ENCODE measurements around the gene ZNF668. TPM values are rescaled to one million over a fixed set of nuclear protein-coding genes. Genes with fewer than 3 reads are reported as not detected.
A peak's percentile ranks its signal among the peaks of the same experiment; 100 is the strongest.
"Not testable (repeated sequence)": the region's sequence is repeated elsewhere in the genome, so short reads cannot be mapped to it uniquely, and the experiment has no call there.

Gene ZNF668
- total RNA-seq, 2 donors from 2014 or later = 6.9 to 7.8 TPM

- Mint-ChIP-seq H3K27ac (no peak overlapping the region), H3K9me3 (no peaks in the 10 kb centered on the region), H3K36me3 (ENCODE audit: insufficient read depth in 2 of 2) (no peaks in the 10 kb centered on the region), H3K4me3 (peak overlapping the region; percentile 69 to 94), H3K4me1 (ENCODE audit: low read depth) (peaks cover 33% of the 10 kb centered on the region), H3K27me3 (ENCODE audit: low read depth) (no peaks in the 10 kb centered on the region)
- ATAC-seq (replicated peaks in 1 of 2) (no peak), DNase-seq (no peak)
Measured at GRCh38 chr16:31108794-31109558, 34.9 kb upstream of the ZNF668 start.

GRCh38 chr16:31108035-31108793, 34.2 kb upstream of the ZNF668 start, which contains the start of gene BCKDK:
Gene BCKDK (plus strand): TSS chr16:31108386. CDS start chr16:31109224, 838 bp downstream.
- peak; percentile 85 for ATAC-seq (replicated peaks in 1 of 2)
- Mint-ChIP-seq H3K4me3 (peak within 1 kb of the TSS; percentile 94 to 98), H3K4me1 (ENCODE audit: low read depth) (peaks cover 27% of the 10 kb centered on the region), H3K27ac (peak within 1 kb of the TSS; percentile 93), H3K36me3 (ENCODE audit: insufficient read depth in 2 of 2) (no peaks in the 10 kb centered on the region), H3K27me3 (ENCODE audit: low read depth) (no peaks in the 10 kb centered on the region), H3K9me3 (no peaks in the 10 kb centered on the region)
- DNase-seq = peak; percentile 80 to 85

GRCh38 chr16:31107465-31107867, 33.4 kb upstream of the ZNF668 start:
- peak; percentile 51 to 63 for DNase-seq
- peak; percentile 76 to 78 for ATAC-seq (replicated peaks in 1 of 2)
- H3K9me3 Mint-ChIP-seq = no peaks in the 10 kb centered on the region
- peak overlapping the region; percentile 94 to 98 for H3K4me3 Mint-ChIP-seq
- no peaks in the 10 kb centered on the region for H3K36me3 Mint-ChIP-seq (ENCODE audit: insufficient read depth in 2 of 2)
- H3K27ac Mint-ChIP-seq = peak overlapping the region; percentile 93
- H3K4me1 Mint-ChIP-seq (ENCODE audit: low read depth) = peaks cover 27% of the 10 kb centered on the region
- H3K27me3 Mint-ChIP-seq (ENCODE audit: low read depth) = no peaks in the 10 kb centered on the region

GRCh38 chr16:31106509-31107464, 32.7 kb upstream of the ZNF668 start:
- Mint-ChIP-seq H3K9me3 (no peaks in the 10 kb centered on the region), H3K27ac (no peak overlapping the region), H3K4me3 (peak overlapping the region; percentile 94 to 98), H3K27me3 (ENCODE audit: low read depth) (no peaks in the 10 kb centered on the region), H3K4me1 (ENCODE audit: low read depth) (peaks cover 27% of the 10 kb centered on the region), H3K36me3 (ENCODE audit: insufficient read depth in 2 of 2) (no peaks in the 10 kb centered on the region)
- no peak for ATAC-seq (replicated peaks in 1 of 2)
- no peak for DNase-seq

- peaks cover 27% of the 10 kb centered on the region for H3K4me1 Mint-ChIP-seq (ENCODE audit: low read depth)
- no peak overlapping the region for H3K27ac Mint-ChIP-seq
- ATAC-seq (replicated peaks in 1 of 2) (peak; percentile 58 to 61), DNase-seq (peak; percentile 88 to 92)
- H3K9me3 Mint-ChIP-seq = no peaks in the 10 kb centered on the region
- no peaks in the 10 kb centered on the region for H3K36me3 Mint-ChIP-seq (ENCODE audit: insufficient read depth in 2 of 2)
- peak overlapping the region; percentile 43 to 62 for H3K4me3 Mint-ChIP-seq
- H3K27me3 Mint-ChIP-seq (ENCODE audit: low read depth) = no peaks in the 10 kb centered on the region
Measured at GRCh38 chr16:31105677-31106213, 31.7 kb upstream of the ZNF668 start.

GRCh38 chr16:31100876-31101641, 27.0 kb upstream of the ZNF668 start:
- H3K36me3 Mint-ChIP-seq (ENCODE audit: insufficient read depth in 2 of 2); H3K9me3 Mint-ChIP-seq; H3K27ac Mint-ChIP-seq; H3K4me3 Mint-ChIP-seq; H3K27me3 Mint-ChIP-seq (ENCODE audit: low read depth); DNase-seq; ATAC-seq (replicated peaks in 1 of 2): not testable (repeated sequence)
- H3K4me1 Mint-ChIP-seq (ENCODE audit: low read depth) = peaks cover 11% of the 10 kb centered on the region

GRCh38 chr16:31099860-31100638, 26.0 kb upstream of the ZNF668 start:
- no peak for DNase-seq
- H3K27me3 Mint-ChIP-seq (ENCODE audit: low read depth) = no peaks in the 10 kb centered on the region
- no peaks in the 10 kb centered on the region for H3K36me3 Mint-ChIP-seq (ENCODE audit: insufficient read depth in 2 of 2)
- no peaks in the 10 kb centered on the region for H3K9me3 Mint-ChIP-seq
- no peak overlapping the region for H3K27ac Mint-ChIP-seq
- no peak overlapping the region for H3K4me3 Mint-ChIP-seq
- no peak for ATAC-seq (replicated peaks in 1 of 2)
- H3K4me1 Mint-ChIP-seq (ENCODE audit: low read depth) = peaks cover 15% of the 10 kb centered on the region

GRCh38 chr16:31094424-31095120, 20.5 kb upstream of the ZNF668 start, which contains the start of gene VKORC1:
Gene VKORC1 (minus strand): TSS chr16:31094797. CDS start chr16:31094729, 68 bp downstream.
- no peaks in the 10 kb centered on the region for H3K27me3 Mint-ChIP-seq (ENCODE audit: low read depth)
- H3K36me3 Mint-ChIP-seq (ENCODE audit: insufficient read depth in 2 of 2) = no peaks in the 10 kb centered on the region
- H3K9me3 Mint-ChIP-seq = no peaks in the 10 kb centered on the region
- ATAC-seq (replicated peaks in 1 of 2) (peak; percentile 94 to 95), DNase-seq (peak; percentile 85 to 89)
- peak within 1 kb of the TSS; percentile 80 for H3K27ac Mint-ChIP-seq
- H3K4me1 Mint-ChIP-seq (ENCODE audit: low read depth) = peaks cover 38% of the 10 kb centered on the region
- peak within 1 kb of the TSS; percentile 98 for H3K4me3 Mint-ChIP-seq

- ATAC-seq (replicated peaks in 1 of 2) (peak in 1 of 2 donors; percentile 3), DNase-seq (no peak)
- peak overlapping the region; percentile 98 for H3K4me3 Mint-ChIP-seq
- H3K27ac Mint-ChIP-seq = peak overlapping the region; percentile 80
- H3K27me3 Mint-ChIP-seq (ENCODE audit: low read depth) = no peaks in the 10 kb centered on the region
- H3K36me3 Mint-ChIP-seq (ENCODE audit: insufficient read depth in 2 of 2) = no peaks in the 10 kb centered on the region
- H3K4me1 Mint-ChIP-seq (ENCODE audit: low read depth) = peaks cover 38% of the 10 kb centered on the region
- H3K9me3 Mint-ChIP-seq = no peaks in the 10 kb centered on the region
Measured at GRCh38 chr16:31094088-31094423, 20.0 kb upstream of the ZNF668 start.

GRCh38 chr16:31093132-31093703, 19.2 kb upstream of the ZNF668 start:
- Mint-ChIP-seq H3K4me1 (ENCODE audit: low read depth) (peaks cover 38% of the 10 kb centered on the region), H3K9me3 (no peaks in the 10 kb centered on the region), H3K36me3 (ENCODE audit: insufficient read depth in 2 of 2) (no peaks in the 10 kb centered on the region), H3K27me3 (ENCODE audit: low read depth) (no peaks in the 10 kb centered on the region), H3K27ac (no peak overlapping the region), H3K4me3 (peak overlapping the region; percentile 98)
- ATAC-seq (replicated peaks in 1 of 2) (no peak), DNase-seq (no peak)

GRCh38 chr16:31092330-31092729, 18.3 kb upstream of the ZNF668 start:
- Mint-ChIP-seq H3K27ac (no peak overlapping the region), H3K9me3 (no peaks in the 10 kb centered on the region), H3K4me1 (ENCODE audit: low read depth) (peaks cover 38% of the 10 kb centered on the region), H3K4me3 (no peak overlapping the region), H3K27me3 (ENCODE audit: low read depth) (no peaks in the 10 kb centered on the region), H3K36me3 (ENCODE audit: insufficient read depth in 2 of 2) (no peaks in the 10 kb centered on the region)
- ATAC-seq (replicated peaks in 1 of 2) = no peak
- no peak for DNase-seq

Data from activated T-cell treated with anti-CD3 and anti-CD28 coated beads, Interleukin-2, amount 50 U/mL, for 72 hours (primary cell).